Progenitor cell of endocrine pancreas (in vitro differentiated cells): Measurements from ENCODE around the gene CHST13. TPM values are rescaled to one million over a fixed set of nuclear protein-coding genes. Genes with fewer than 3 reads are reported as not detected.

ENCODE experiments used
- DNase-seq: peaks from one replicate; pipeline ENCODE4 v3.0.0; 2021; ENCODE audit warnings: low spot score; ENCODE audit not compliant: unreplicated experiment
- H3K27ac Mint-ChIP-seq: 2 replicates; pipeline ENCODE4 v1.8.0; 2021; ENCODE audit warnings: mild to moderate bottlenecking, moderate library complexity, mixed read lengths
- H3K27me3 Mint-ChIP-seq: 2 replicates; pipeline ENCODE4 v1.8.0; 2021; ENCODE audit warnings: mixed read lengths
- H3K36me3 Mint-ChIP-seq: 2 replicates; pipeline ENCODE4 v1.8.0; 2022; ENCODE audit warnings: mixed read lengths; ENCODE audit not compliant: insufficient read depth
- H3K4me1 Mint-ChIP-seq: 2 replicates; pipeline ENCODE4 v1.8.0; 2021; ENCODE audit warnings: low read depth, mixed read lengths
- H3K4me3 Mint-ChIP-seq: 2 replicates; pipeline ENCODE4 v1.8.0; 2021; ENCODE audit warnings: low read depth, mild to moderate bottlenecking, moderate library complexity, mixed read lengths
- H3K9me3 Mint-ChIP-seq: 2 replicates; pipeline ENCODE4 v1.8.0; 2021; ENCODE audit warnings: low read depth, mixed read lengths
- CTCF ChIP-seq: fragments of 200-600 bp; sonication (generic); IDR thresholded peaks from one replicate; pipeline ENCODE4 v1.5.0; 2021; ENCODE audit warnings: antibody characterized with exemption, mild to moderate bottlenecking; ENCODE audit not compliant: unreplicated experiment
- total RNA-seq: library from RNA; stranded (reverse); gene quantifications from 2 replicates; pipeline ENCODE4 v1.2.1, GENCODE V29; 2021

CHST13 gene
- total RNA-seq, 1 donor from 2014 or later, result 0.36 TPM

DNA sequence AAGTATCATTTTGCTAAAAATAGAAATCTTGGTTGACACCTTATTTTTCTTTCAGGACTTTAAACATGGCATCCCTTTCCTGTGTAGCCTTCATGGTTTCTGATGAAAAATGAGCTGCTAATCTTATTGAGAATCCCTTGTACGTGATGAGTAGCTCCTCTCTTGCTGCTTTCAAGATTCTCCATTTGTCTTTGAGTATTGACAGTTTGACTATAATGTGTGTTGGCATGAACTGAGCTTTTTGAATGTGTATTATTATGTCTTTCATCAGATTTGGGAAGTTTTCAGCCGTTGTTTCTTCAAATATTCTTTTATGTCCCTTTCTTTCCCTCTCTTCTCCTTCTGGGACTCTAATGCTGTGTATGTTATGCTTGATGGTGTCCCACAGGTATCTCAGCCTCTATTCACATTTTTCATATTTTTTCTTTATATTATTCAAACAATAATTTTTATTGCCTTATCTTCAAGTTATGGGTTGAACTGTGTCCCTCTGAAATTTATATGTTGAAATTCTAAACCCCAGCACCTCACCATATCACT is 38.9 kb downstream of the CHST13 start:
- Mint-ChIP-seq H3K27me3 (no peaks in the 10 kb centered on the region), H3K4me3 (no peak overlapping the region), H3K36me3 (peaks cover 2% of the 10 kb centered on the region), H3K4me1 (no peaks in the 10 kb centered on the region), H3K27ac (no peak overlapping the region), H3K9me3 (peaks cover 10% of the 10 kb centered on the region)
- no peak for DNase-seq
- no peak for TF ChIP-seq CTCF

- Mint-ChIP-seq H3K9me3 (peaks cover under 1% of the 10 kb centered on the region), H3K27me3 (no peaks in the 10 kb centered on the region), H3K4me1 (no peaks in the 10 kb centered on the region), H3K4me3 (no peak overlapping the region), H3K27ac (no peak overlapping the region), H3K36me3 (no peaks in the 10 kb centered on the region)
- TF ChIP-seq CTCF, result no peak
- DNase-seq, result no peak
Measured at GRCh38 chr3:126567696-126568438, 43.9 kb downstream of the CHST13 start.

GRCh38 chr3:126568776-126569342 is 44.9 kb downstream of the CHST13 start:
- Mint-ChIP-seq H3K4me1 (no peaks in the 10 kb centered on the region), H3K27me3 (no peaks in the 10 kb centered on the region), H3K27ac (no peak overlapping the region), H3K36me3 (no peaks in the 10 kb centered on the region), H3K4me3 (no peak overlapping the region), H3K9me3 (no peaks in the 10 kb centered on the region)
- TF ChIP-seq CTCF, result no peak
- DNase-seq, result no peak

- no peak overlapping the region for H3K27ac Mint-ChIP-seq
- no peak overlapping the region for H3K4me3 Mint-ChIP-seq
- no peak for TF ChIP-seq CTCF
- H3K4me1 Mint-ChIP-seq, result no peaks in the 10 kb centered on the region
- H3K9me3 Mint-ChIP-seq, result no peaks in the 10 kb centered on the region
- no peaks in the 10 kb centered on the region for H3K36me3 Mint-ChIP-seq
- no peak for DNase-seq
- no peaks in the 10 kb centered on the region for H3K27me3 Mint-ChIP-seq
Measured at GRCh38 chr3:126569390-126569975, 45.5 kb downstream of the CHST13 start.

DNA sequence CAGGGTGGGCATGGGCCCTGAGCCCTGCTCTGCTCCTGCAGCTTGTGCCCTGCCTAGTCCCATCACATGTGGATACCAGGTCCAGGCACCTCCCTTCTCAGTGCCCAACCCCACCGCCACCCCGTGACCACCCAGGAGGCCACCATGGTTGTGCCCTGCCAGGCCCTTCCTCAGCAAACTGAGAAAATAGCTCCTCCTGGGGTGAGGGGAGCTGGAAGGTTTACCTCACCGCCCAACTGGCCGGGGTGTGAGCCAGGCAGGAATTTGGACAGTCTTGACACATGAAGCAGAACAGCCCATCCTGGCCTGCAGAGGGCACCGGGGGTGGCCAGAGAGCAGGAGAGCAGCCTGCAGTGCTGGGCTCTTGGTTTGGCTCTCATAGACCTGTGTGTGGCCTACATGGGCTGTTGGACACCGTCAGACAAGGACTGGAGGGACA is 46.2 kb downstream of the CHST13 start:
- Mint-ChIP-seq H3K4me3 (no peak overlapping the region), H3K4me1 (no peaks in the 10 kb centered on the region), H3K9me3 (no peaks in the 10 kb centered on the region), H3K36me3 (no peaks in the 10 kb centered on the region), H3K27ac (no peak overlapping the region), H3K27me3 (no peaks in the 10 kb centered on the region)
- DNase-seq, result no peak
- no peak for TF ChIP-seq CTCF
